ENCODE results near the gene ARHGAP15.

The ARHGAP15 gene

GRCh38 chr2:143675021-143675420 lies 545.8 kb downstream of the ARHGAP15 start:
- no peak overlapping the region for H3K4me3 ChIP-seq (ENCODE audit: low read depth, low read length)

GRCh38 chr2:143679617-143680016 lies 550.4 kb downstream of the ARHGAP15 start:
- H3K4me3 ChIP-seq (ENCODE audit: low read depth, low read length): no peak overlapping the region

- no peak overlapping the region for H3K4me3 ChIP-seq (ENCODE audit: low read depth, low read length)
These were observed 551.7 kb downstream of the ARHGAP15 start for GRCh38 chr2:143680885-143681405.

GRCh38 chr2:143682436-143683055 lies 553.3 kb downstream of the ARHGAP15 start:
- H3K4me3 ChIP-seq (ENCODE audit: low read depth, low read length): no peak overlapping the region

GRCh38 chr2:143683977-143684376 lies 554.8 kb downstream of the ARHGAP15 start:
- no peak overlapping the region for H3K4me3 ChIP-seq (ENCODE audit: low read depth, low read length)

- H3K4me3 ChIP-seq (ENCODE audit: low read depth, low read length): no peak overlapping the region
These were observed 555.5 kb downstream of the ARHGAP15 start for GRCh38 chr2:143684551-143685320.

- H3K4me3 ChIP-seq (ENCODE audit: low read depth, low read length): no peak overlapping the region
These were observed 556.3 kb downstream of the ARHGAP15 start for GRCh38 chr2:143685421-143686078.

- H3K4me3 ChIP-seq (ENCODE audit: low read depth, low read length): no peak overlapping the region
These were observed 557.5 kb downstream of the ARHGAP15 start for GRCh38 chr2:143686585-143687164.

- H3K4me3 ChIP-seq (ENCODE audit: low read depth, low read length): no peak overlapping the region
These were observed 559.0 kb downstream of the ARHGAP15 start for GRCh38 chr2:143688248-143688647.

- no peak overlapping the region for H3K4me3 ChIP-seq (ENCODE audit: low read depth, low read length)
These were observed 559.6 kb downstream of the ARHGAP15 start for GRCh38 chr2:143688815-143689214.

- no peak overlapping the region for H3K4me3 ChIP-seq (ENCODE audit: low read depth, low read length)
These were observed 560.3 kb downstream of the ARHGAP15 start for GRCh38 chr2:143689541-143689940.

- no peak overlapping the region for H3K4me3 ChIP-seq (ENCODE audit: low read depth, low read length)
These were observed 561.0 kb downstream of the ARHGAP15 start for GRCh38 chr2:143690235-143690634.

GRCh38 chr2:143691121-143691520 lies 561.9 kb downstream of the ARHGAP15 start:
- no peak overlapping the region for H3K4me3 ChIP-seq (ENCODE audit: low read depth, low read length)

- H3K4me3 ChIP-seq (ENCODE audit: low read depth, low read length): no peak overlapping the region
These were observed 562.9 kb downstream of the ARHGAP15 start for GRCh38 chr2:143692162-143692561.

- H3K4me3 ChIP-seq (ENCODE audit: low read depth, low read length): no peak overlapping the region
These were observed 563.7 kb downstream of the ARHGAP15 start for GRCh38 chr2:143692967-143693366.

GRCh38 chr2:143694335-143694734 lies 565.1 kb downstream of the ARHGAP15 start:
- no peak overlapping the region for H3K4me3 ChIP-seq (ENCODE audit: low read depth, low read length)

- no peak overlapping the region for H3K4me3 ChIP-seq (ENCODE audit: low read depth, low read length)
These were observed 567.4 kb downstream of the ARHGAP15 start for GRCh38 chr2:143696651-143697050.

GRCh38 chr2:143697744-143698143 lies 568.5 kb downstream of the ARHGAP15 start:
- H3K4me3 ChIP-seq (ENCODE audit: low read depth, low read length): no peak overlapping the region

GRCh38 chr2:143698352-143698751 lies 569.1 kb downstream of the ARHGAP15 start:
- H3K4me3 ChIP-seq (ENCODE audit: low read depth, low read length): no peak overlapping the region

GRCh38 chr2:143698888-143699570 lies 569.8 kb downstream of the ARHGAP15 start:
- no peak overlapping the region for H3K4me3 ChIP-seq (ENCODE audit: low read depth, low read length)

GRCh38 chr2:143700865-143701264 lies 571.6 kb downstream of the ARHGAP15 start:
- H3K4me3 ChIP-seq (ENCODE audit: low read depth, low read length): no peak overlapping the region

Measured in iPS-11a (cell line).